MM.1S (cell line): ENCODE measurements around the gene UBE2K.
"Not testable (repeated sequence)": the region's sequence is repeated elsewhere in the genome, so short reads cannot be mapped to it uniquely, and the experiment has no call there.

ENCODE experiments used
- CTCF ChIP-seq: fragments of 300-600 bp; sonication (generic); IDR thresholded peaks from 2 replicates; pipeline ENCODE4 v1.5.1; 2016; ENCODE audit warnings: antibody characterized with exemption, low read length, mixed read lengths
- EZH2 ChIP-seq: fragments of 300-600 bp; sonication (generic); optimal IDR thresholded peaks from 2 replicates; pipeline ENCODE3; 2017; ENCODE audit warnings: low read depth, mild to moderate bottlenecking, antibody characterized with exemption, low read length, mixed read lengths

GRCh38 chr4:39704789-39705188 is 6.9 kb downstream of the UBE2K start:
- TF ChIP-seq CTCF, EZH2: not testable (repeated sequence)
